ENCODE results near the gene FITM2.

DNA sequence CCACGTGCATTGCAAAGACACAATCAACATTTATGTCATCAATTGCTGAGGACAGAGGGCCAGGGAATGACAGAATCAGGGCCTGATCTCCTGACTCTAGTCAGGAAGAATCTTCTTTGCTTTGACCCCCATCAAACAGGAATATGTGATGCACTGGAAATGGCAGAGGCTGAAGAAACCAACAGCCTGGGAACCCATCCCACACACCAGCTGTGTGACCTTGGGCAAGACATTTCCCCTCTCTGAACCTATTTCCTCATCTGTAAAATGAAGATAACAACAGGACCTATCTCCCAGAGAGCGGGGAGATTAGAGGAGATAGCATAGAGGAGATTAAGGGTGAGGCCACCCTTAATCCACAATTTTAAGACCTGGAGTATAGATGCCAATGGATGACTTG is 46.0 kb upstream of the FITM2 start:
- TF ChIP-seq, protein P1, sequence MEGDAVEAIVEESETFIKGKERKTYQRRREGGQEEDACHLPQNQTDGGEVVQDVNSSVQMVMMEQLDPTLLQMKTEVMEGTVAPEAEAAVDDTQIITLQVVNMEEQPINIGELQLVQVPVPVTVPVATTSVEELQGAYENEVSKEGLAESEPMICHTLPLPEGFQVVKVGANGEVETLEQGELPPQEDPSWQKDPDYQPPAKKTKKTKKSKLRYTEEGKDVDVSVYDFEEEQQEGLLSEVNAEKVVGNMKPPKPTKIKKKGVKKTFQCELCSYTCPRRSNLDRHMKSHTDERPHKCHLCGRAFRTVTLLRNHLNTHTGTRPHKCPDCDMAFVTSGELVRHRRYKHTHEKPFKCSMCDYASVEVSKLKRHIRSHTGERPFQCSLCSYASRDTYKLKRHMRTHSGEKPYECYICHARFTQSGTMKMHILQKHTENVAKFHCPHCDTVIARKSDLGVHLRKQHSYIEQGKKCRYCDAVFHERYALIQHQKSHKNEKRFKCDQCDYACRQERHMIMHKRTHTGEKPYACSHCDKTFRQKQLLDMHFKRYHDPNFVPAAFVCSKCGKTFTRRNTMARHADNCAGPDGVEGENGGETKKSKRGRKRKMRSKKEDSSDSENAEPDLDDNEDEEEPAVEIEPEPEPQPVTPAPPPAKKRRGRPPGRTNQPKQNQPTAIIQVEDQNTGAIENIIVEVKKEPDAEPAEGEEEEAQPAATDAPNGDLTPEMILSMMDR (IDR thresholded peaks at IDR 0.05) = no peak
- no peak for TF ChIP-seq EZH2 (IDR thresholded peaks at IDR 0.05; ENCODE audit: borderline replicate concordance, insufficient read depth, low read depth, low read length, poor library complexity, severe bottlenecking)
